ENCODE measurements around the gene CDK11B. TPM values are rescaled to one million over a fixed set of nuclear protein-coding genes. Genes with fewer than 3 reads are reported as not detected.

Gene CDK11B
- total RNA-seq, 1 donor from 2014 or later = 24.8 TPM

- no peak overlapping the region for H3K27ac ChIP-seq
- H3K9me3 ChIP-seq = no peaks in the 10 kb centered on the region
- H3K27me3 ChIP-seq = no peaks in the 10 kb centered on the region
- H3K4me1 ChIP-seq = peaks cover 8% of the 10 kb centered on the region
- H3K36me3 ChIP-seq = no peaks in the 10 kb centered on the region
- intact Hi-C loops (cut with DNase I) = no loop called here
- DNase-seq (no peak), ATAC-seq (no peak)
- H3K4me3 ChIP-seq = no peak overlapping the region
- no peak for TF ChIP-seq CTCF (IDR thresholded peaks at IDR 0.05)
Observed at GRCh38 chr1:1606232-1606631, 52.6 kb downstream of the CDK11B start.

GRCh38 chr1:1605724-1606123, 53.1 kb downstream of the CDK11B start:
- no peak for DNase-seq
- intact Hi-C loops (cut with DNase I) = no loop called here

GRCh38 chr1:1605034-1605591, 53.7 kb downstream of the CDK11B start:
- Histone ChIP-seq H3K36me3 (no peaks in the 10 kb centered on the region), H3K4me1 (peaks cover 5% of the 10 kb centered on the region), H3K4me3 (no peak overlapping the region), H3K27ac (no peak overlapping the region), H3K9me3 (no peaks in the 10 kb centered on the region), H3K27me3 (peaks cover 9% of the 10 kb centered on the region)
- ATAC-seq = no peak
- intact Hi-C loops (cut with DNase I) = no loop called here
- DNase-seq = peak; percentile 61
- no peak for TF ChIP-seq CTCF (IDR thresholded peaks at IDR 0.05)

More at GRCh38 chr1:1605724-1606123, 53.1 kb downstream of the CDK11B start:
- no peak for ATAC-seq
- TF ChIP-seq CTCF (IDR thresholded peaks at IDR 0.05) = no peak
- Histone ChIP-seq H3K4me3 (no peak overlapping the region), H3K27ac (no peak overlapping the region), H3K9me3 (no peaks in the 10 kb centered on the region), H3K36me3 (no peaks in the 10 kb centered on the region), H3K27me3 (peaks cover 3% of the 10 kb centered on the region), H3K4me1 (peaks cover 5% of the 10 kb centered on the region)

DNA sequence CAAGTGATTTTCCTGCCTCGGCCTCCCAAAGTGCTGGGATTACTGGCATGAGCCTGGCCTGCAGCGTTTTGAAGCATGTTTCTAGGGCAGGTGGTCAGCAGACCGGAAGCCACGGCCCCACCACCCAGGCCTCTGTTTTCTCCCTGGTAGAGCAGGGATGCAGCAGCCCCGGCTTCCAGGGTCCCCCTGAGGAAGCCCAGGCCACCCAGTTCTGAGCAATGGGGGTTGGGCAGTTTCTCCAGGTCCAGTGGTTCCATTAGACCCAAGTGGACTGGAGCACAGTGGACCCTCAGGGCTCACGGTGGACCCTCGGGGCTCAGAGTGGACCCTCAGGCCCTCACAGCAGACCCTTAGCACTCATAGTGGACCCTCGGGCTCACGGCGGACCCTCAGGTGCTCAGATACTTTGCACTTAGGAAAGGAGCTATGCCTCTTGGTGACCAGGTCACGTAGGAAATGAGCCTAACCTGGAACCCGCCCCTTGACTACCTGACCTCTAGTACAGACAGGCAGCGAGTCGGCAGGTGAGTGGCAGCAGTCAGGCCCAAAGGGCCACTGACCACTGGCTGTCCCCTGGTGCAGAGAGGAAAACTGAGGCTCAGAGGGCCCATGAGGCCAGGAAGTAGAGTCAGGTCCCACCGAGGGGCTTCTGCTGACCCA, 54.3 kb downstream of the CDK11B start:
- H3K36me3 ChIP-seq = no peaks in the 10 kb centered on the region
- intact Hi-C loops (cut with DNase I) = no loop called here
- ATAC-seq = no peak
- no peak overlapping the region for H3K4me3 ChIP-seq
- no peak overlapping the region for H3K27ac ChIP-seq
- DNase-seq = no peak
- H3K4me1 ChIP-seq = peaks cover 5% of the 10 kb centered on the region
- H3K9me3 ChIP-seq = no peaks in the 10 kb centered on the region
- TF ChIP-seq CTCF (IDR thresholded peaks at IDR 0.05) = no peak
- peaks cover 9% of the 10 kb centered on the region for H3K27me3 ChIP-seq

- Histone ChIP-seq H3K27ac (no peak overlapping the region), H3K4me3 (no peak overlapping the region), H3K36me3 (no peaks in the 10 kb centered on the region), H3K9me3 (no peaks in the 10 kb centered on the region), H3K4me1 (peaks cover 10% of the 10 kb centered on the region), H3K27me3 (peaks cover 15% of the 10 kb centered on the region)
- intact Hi-C loops (cut with DNase I) = no loop called here
- ATAC-seq (no peak), DNase-seq (peak; percentile 62)
- no peak for TF ChIP-seq CTCF (IDR thresholded peaks at IDR 0.05)
Observed at GRCh38 chr1:1603671-1604373, 55.0 kb downstream of the CDK11B start.
